ENCODE results near the gene FBP2. TPM values are rescaled to one million over a fixed set of nuclear protein-coding genes. Genes with fewer than 3 reads are reported as not detected.

FBP2 gene
- total RNA-seq, 2 donors from 2014 or later, result not detected

DNA sequence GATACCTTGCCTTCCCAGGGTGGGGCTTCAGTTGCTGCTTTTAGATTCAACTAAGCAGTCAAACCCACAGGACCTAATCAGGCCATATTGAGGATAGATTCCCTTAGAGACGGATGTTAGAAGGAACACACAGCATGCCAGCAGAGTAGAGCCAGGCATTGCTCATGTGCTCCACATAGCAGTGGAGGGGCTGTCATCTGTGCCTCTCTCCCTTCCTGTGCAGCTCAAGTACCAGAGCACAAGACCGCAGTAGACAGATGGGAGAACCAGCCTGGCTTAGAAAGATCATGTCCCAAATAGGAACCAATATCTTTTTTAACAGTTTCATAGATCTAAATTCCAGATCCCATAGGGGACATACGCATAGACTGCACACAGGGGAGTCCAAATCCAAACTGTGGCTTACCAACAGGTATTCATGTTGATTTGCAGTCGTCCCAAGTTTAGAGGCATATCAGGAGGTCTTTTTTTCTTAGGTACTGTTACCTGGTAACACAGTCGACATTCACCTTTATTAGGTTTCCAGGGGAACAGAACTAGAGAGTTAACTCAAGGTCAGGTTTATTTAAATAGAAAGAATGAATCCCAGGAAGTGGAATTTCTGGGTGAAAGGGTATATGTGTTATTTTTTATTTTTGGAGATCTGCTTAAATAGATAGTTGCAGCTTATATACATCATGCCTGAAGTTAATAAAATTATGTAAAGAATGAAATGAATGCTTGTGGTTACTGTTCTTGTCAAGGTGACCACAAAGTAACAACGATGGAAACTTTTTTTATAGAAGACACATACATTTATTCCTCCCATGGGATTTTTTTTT lies 82.3 kb downstream of the FBP2 start:
- no peak for TF ChIP-seq CTCF (IDR thresholded peaks at IDR 0.05)
- Histone ChIP-seq H3K27me3 (no peaks in the 10 kb centered on the region), H3K4me1 (no peaks in the 10 kb centered on the region), H3K36me3 (no peaks in the 10 kb centered on the region), H3K9me3 (no peaks in the 10 kb centered on the region), H3K4me3 (no peak overlapping the region), H3K27ac (no peak overlapping the region)
- no peak for DNase-seq (ENCODE audit: low spot score)

Other genes starting within 250 kb of the FBP2 start
- not detected for gene PCAT7, start 38.7 kb downstream of the FBP2 start, total RNA-seq
- 1 to 10 TPM; 3.6 to 4.1 TPM for gene FBP1, start 45.7 kb upstream of the FBP2 start, total RNA-seq
- 100 to 1,000 TPM; 262 to 314 TPM for gene AOPEP, start 132.9 kb upstream of the FBP2 start, total RNA-seq